ENCODE measurements around the gene DISP2. TPM values are rescaled to one million over a fixed set of nuclear protein-coding genes. Genes with fewer than 3 reads are reported as not detected.
A peak's percentile ranks its signal among the peaks of the same experiment; 100 is the strongest.

Gene DISP2
- total RNA-seq, 1 experiment from 2014 or later, result 10.0 TPM

DNA sequence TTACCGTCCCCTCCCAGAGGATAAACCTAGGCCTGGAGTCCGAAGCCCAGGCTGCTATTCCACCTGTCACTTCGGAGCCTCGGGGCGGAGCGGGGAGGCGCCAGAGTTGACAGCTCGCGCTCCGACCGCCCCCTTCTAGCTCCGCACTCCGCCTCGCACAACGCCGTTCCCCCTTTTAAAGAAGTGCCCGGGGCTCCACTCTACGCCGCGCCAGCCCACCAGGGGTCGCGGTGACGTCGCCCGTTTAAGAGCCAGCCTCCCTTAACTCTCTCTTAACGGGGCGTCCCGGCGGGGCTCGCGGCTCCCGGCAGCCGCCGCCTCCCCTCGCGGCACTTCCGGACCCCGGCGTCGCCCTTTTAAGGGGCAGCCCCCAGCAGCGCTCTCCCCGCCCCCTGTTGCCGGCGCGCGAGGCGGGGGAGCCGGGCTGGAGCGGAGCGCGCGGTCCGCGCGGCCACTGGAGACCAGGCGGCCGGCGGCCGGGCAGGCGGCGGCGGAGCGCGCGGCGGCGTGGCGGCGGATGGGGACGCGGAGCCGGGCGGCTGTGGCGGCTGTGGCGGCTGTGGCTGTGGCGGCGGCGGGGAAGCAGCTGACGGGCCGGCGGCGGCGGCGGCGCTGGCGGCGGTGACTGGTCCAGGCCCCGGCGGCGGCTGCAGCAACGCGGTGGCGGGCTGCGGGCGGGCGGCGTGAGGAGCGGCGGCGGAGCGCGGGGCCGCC, 34.6 kb upstream of the DISP2 start, which contains the start of gene INAFM2:
TSS of gene INAFM2 (plus strand) at position 454 of the 714 bp plus-strand sequence. CDS start 364 bp downstream, outside the sequence.
- no TSS peak for BruUV-seq (replicated peaks)
- ChIA-PET CTCF (interaction anchor here (0.6 to 3.2 kb wide), 9 partner anchors 11 to 1430 kb away, joined by 3 to 30 read pairs (median 4); partner anchors contain the start of gene CCDC9B), POLR2A (interaction anchor here (0.9 kb wide), 1 partner anchor 15 kb away, joined by 4 read pairs; no protein-coding TSS in a partner anchor)
- H3K27ac ChIP-seq (ENCODE audit: low read length), result no peak within 1 kb of the TSS
- in situ Hi-C loops (cut with HindIII; ENCODE audit: low pct_unique_long_range_greater_than_20kb, low sequenced_read_pairs), result no loop called here
- intact Hi-C loops (cut with micrococcal nuclease; ENCODE audit: unreplicated experiment), result loop anchor here (5.0 kb wide), 1 partner anchor 99 kb away; no protein-coding TSS in a partner anchor
- DNase-seq (ENCODE audit: low read depth, low spot score) (no peak), ATAC-seq (peak; percentile 91)
- H3K4me1 ChIP-seq (ENCODE audit: control insufficient read depth, insufficient read depth, low read length), result peaks cover 25% of the 10 kb centered on the region
- H3K4me3 ChIP-seq (ENCODE audit: low read depth in 2 of 2, low read length in 2 of 2), result peak within 1 kb of the TSS; percentile 55 to 63
- H3K9me3 ChIP-seq (ENCODE audit: control insufficient read depth, insufficient read depth, low read depth, low read length), result no peaks in the 10 kb centered on the region
- TF ChIP-seq, protein P1, sequence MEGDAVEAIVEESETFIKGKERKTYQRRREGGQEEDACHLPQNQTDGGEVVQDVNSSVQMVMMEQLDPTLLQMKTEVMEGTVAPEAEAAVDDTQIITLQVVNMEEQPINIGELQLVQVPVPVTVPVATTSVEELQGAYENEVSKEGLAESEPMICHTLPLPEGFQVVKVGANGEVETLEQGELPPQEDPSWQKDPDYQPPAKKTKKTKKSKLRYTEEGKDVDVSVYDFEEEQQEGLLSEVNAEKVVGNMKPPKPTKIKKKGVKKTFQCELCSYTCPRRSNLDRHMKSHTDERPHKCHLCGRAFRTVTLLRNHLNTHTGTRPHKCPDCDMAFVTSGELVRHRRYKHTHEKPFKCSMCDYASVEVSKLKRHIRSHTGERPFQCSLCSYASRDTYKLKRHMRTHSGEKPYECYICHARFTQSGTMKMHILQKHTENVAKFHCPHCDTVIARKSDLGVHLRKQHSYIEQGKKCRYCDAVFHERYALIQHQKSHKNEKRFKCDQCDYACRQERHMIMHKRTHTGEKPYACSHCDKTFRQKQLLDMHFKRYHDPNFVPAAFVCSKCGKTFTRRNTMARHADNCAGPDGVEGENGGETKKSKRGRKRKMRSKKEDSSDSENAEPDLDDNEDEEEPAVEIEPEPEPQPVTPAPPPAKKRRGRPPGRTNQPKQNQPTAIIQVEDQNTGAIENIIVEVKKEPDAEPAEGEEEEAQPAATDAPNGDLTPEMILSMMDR (IDR thresholded peaks at IDR 0.05), result peak; percentile 51; the same call in 1 of the 2 replicates
- TF ChIP-seq SIN3A (IDR thresholded peaks at IDR 0.05; ENCODE audit: borderline replicate concordance, insufficient read depth, low read depth, low read length), result peak; percentile 85
- 0 out of 2 replicates have a peak, but pooled peaks have one; percentile 31 for TF ChIP-seq TCF7L2 (IDR thresholded peaks at IDR 0.05; ENCODE audit: low read depth, low read length)
- TF ChIP-seq, protein P2, sequence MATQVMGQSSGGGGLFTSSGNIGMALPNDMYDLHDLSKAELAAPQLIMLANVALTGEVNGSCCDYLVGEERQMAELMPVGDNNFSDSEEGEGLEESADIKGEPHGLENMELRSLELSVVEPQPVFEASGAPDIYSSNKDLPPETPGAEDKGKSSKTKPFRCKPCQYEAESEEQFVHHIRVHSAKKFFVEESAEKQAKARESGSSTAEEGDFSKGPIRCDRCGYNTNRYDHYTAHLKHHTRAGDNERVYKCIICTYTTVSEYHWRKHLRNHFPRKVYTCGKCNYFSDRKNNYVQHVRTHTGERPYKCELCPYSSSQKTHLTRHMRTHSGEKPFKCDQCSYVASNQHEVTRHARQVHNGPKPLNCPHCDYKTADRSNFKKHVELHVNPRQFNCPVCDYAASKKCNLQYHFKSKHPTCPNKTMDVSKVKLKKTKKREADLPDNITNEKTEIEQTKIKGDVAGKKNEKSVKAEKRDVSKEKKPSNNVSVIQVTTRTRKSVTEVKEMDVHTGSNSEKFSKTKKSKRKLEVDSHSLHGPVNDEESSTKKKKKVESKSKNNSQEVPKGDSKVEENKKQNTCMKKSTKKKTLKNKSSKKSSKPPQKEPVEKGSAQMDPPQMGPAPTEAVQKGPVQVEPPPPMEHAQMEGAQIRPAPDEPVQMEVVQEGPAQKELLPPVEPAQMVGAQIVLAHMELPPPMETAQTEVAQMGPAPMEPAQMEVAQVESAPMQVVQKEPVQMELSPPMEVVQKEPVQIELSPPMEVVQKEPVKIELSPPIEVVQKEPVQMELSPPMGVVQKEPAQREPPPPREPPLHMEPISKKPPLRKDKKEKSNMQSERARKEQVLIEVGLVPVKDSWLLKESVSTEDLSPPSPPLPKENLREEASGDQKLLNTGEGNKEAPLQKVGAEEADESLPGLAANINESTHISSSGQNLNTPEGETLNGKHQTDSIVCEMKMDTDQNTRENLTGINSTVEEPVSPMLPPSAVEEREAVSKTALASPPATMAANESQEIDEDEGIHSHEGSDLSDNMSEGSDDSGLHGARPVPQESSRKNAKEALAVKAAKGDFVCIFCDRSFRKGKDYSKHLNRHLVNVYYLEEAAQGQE (IDR thresholded peaks at IDR 0.05; ENCODE audit: insufficient read depth in 1 of 2, low read depth in 2 of 2, low read length in 1 of 2), result no peak
- no peak for TF ChIP-seq POLR2AphosphoS5 (IDR thresholded peaks at IDR 0.05; ENCODE audit: low read depth, low read length)
- no peaks in the 10 kb centered on the region for H3K27me3 ChIP-seq (ENCODE audit: control insufficient read depth, insufficient read depth, low read length)
- H3K36me3 ChIP-seq (ENCODE audit: control insufficient read depth, insufficient read depth, low read length), result no peaks in the 10 kb centered on the region

DNA sequence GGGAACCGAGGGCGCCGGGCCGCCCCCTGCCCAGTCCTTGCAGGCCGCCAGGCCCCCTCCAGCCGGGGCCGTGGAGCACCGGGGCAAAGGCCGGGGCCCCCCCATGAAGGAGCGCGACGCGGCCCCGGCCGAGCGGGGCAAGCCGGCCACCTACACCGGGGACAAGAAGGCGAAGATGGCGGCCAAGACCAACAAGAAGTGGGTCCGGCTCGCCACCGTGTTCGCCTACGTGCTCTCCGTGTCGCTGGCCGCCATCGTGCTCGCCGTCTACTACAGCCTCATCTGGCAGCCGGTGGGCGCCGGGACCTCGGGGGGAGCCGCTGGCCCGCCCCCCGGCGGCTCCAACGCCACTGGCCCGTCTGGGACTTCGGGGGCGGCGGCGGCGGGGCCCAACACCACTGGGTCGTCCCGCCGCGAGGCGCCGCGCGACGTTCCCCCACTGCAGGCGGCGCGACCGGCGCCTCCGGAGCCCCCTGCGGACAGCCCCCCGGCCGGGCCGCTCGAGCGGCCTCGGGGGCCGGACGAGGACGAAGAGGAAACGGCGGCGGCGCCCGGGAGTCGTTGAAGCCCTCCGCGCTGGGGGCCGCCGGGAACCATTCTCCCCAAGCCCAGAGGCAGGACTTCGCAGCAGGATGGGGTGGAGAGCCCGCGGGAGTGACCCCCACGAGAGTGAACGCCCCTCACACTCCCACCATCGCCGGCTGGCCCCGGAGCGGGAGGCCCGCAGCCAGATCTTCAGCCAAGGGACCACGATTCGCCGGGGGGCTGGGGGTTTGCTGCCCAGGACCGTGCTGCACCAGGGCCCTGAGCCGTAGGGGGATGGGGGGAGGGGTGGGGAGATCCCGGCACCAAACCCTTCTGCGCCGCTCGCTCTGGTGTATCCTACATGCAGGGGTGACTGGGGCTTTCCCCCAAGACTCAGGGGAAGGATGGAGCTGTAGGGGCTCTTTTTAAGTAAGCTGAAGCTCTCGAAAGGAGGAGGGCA, 33.8 kb upstream of the DISP2 start:
- TF ChIP-seq TCF7L2 (IDR thresholded peaks at IDR 0.05; ENCODE audit: low read depth, low read length) (no peak), SIN3A (IDR thresholded peaks at IDR 0.05; ENCODE audit: borderline replicate concordance, insufficient read depth, low read depth, low read length) (no peak), POLR2AphosphoS5 (IDR thresholded peaks at IDR 0.05; ENCODE audit: low read depth, low read length) (no peak)
- TF ChIP-seq, protein P2 (IDR thresholded peaks at IDR 0.05; ENCODE audit: insufficient read depth in 1 of 2, low read depth in 2 of 2, low read length in 1 of 2), result no peak
- TF ChIP-seq, protein P1 (IDR thresholded peaks at IDR 0.05), result no peak
- Histone ChIP-seq H3K9me3 (ENCODE audit: control insufficient read depth, insufficient read depth, low read depth, low read length) (no peaks in the 10 kb centered on the region), H3K27me3 (ENCODE audit: control insufficient read depth, insufficient read depth, low read length) (no peaks in the 10 kb centered on the region), H3K4me1 (ENCODE audit: control insufficient read depth, insufficient read depth, low read length) (peaks cover 25% of the 10 kb centered on the region), H3K4me3 (ENCODE audit: low read depth in 2 of 2, low read length in 2 of 2) (peak overlapping the region; percentile 51 to 63), H3K27ac (ENCODE audit: low read length) (no peak overlapping the region), H3K36me3 (ENCODE audit: control insufficient read depth, insufficient read depth, low read length) (no peaks in the 10 kb centered on the region)
- intact Hi-C loops (cut with micrococcal nuclease; ENCODE audit: unreplicated experiment), result loop anchor here (5.0 kb wide), 1 partner anchor 98 kb away; no protein-coding TSS in a partner anchor
- DNase-seq (ENCODE audit: low read depth, low spot score) (no peak), ATAC-seq (peak; percentile 18)
- ChIA-PET CTCF (no interaction called here), POLR2A (no interaction called here)
- BruUV-seq (replicated peaks), result no TSS peak
- in situ Hi-C loops (cut with HindIII; ENCODE audit: low pct_unique_long_range_greater_than_20kb, low sequenced_read_pairs), result no loop called here

Measured in Panc1 (cell line).